Astrocyte (in vitro differentiated cells and primary cell): ENCODE data around the gene UBE2Q1. TPM values are rescaled to one million over a fixed set of nuclear protein-coding genes. Genes with fewer than 3 reads are reported as not detected.

Source experiments
- DNase-seq: peaks from one replicate; pipeline ENCODE4 v3.0.0-alpha.2; 2010; ENCODE audit warnings: low read depth
- FAIRE-seq: peaks from 2 replicates; lab custom pipeline; 2011; peaks lifted over from hg19 to GRCh38; lab: Jason Lieb, UNC
- H2AFZ ChIP-seq: 2 replicates; pipeline ENCODE4 v1.6.0; 2012; ENCODE audit warnings: low read depth, low read length, inconsistent platforms
- H3K27ac ChIP-seq: 2 replicates; pipeline ENCODE4 v1.5.1; 2011; ENCODE audit warnings: low read depth, low read length, inconsistent platforms
- H3K27me3 ChIP-seq: 2 replicates; pipeline ENCODE4 v1.6.0; 2011; ENCODE audit warnings: low read length, inconsistent platforms; ENCODE audit not compliant: insufficient read depth
- H3K36me3 ChIP-seq: 2 replicates; pipeline ENCODE4 v1.5.1; 2011; ENCODE audit warnings: low read length, inconsistent platforms; ENCODE audit not compliant: insufficient read depth
- H3K4me1 ChIP-seq: 2 replicates; pipeline ENCODE4 v1.5.1; 2011; ENCODE audit warnings: low read length, inconsistent platforms; ENCODE audit not compliant: insufficient read depth
- H3K4me2 ChIP-seq: 2 replicates; pipeline ENCODE4 v1.6.0; 2012; ENCODE audit warnings: low read length, inconsistent platforms
- H3K4me3 ChIP-seq: 2 replicates; pipeline ENCODE4 v1.5.1; 2011; ENCODE audit warnings: low read depth, mild to moderate bottlenecking, low read length, inconsistent platforms; ENCODE audit not compliant: insufficient read depth
- H3K79me2 ChIP-seq: 2 replicates; pipeline ENCODE4 v1.6.0; 2012; ENCODE audit warnings: mild to moderate bottlenecking, low read length, inconsistent platforms; ENCODE audit not compliant: insufficient read depth
- H3K9ac ChIP-seq: 2 replicates; pipeline ENCODE4 v1.6.0; 2012; ENCODE audit warnings: mild to moderate bottlenecking, low read length, inconsistent platforms
- H3K9me3 ChIP-seq: 2 replicates; pipeline ENCODE4 v1.5.1; 2012; ENCODE audit warnings: low read depth, mild to moderate bottlenecking, low read length, inconsistent platforms; ENCODE audit not compliant: insufficient read depth
- H4K20me1 ChIP-seq: 2 replicates; pipeline ENCODE4 v1.6.0; 2012; ENCODE audit warnings: low read length, inconsistent platforms; ENCODE audit not compliant: insufficient read depth
- H3K27ac Mint-ChIP-seq: one replicate; pipeline ENCODE4 v1.8.0; 2021; ENCODE audit warnings: mild to moderate bottlenecking, mixed read lengths; ENCODE audit not compliant: unreplicated experiment
- H3K27me3 Mint-ChIP-seq: one replicate; pipeline ENCODE4 v1.8.0; 2021; ENCODE audit warnings: low read depth, mixed read lengths; ENCODE audit not compliant: unreplicated experiment
- H3K36me3 Mint-ChIP-seq: one replicate; pipeline ENCODE4 v1.8.0; 2021; ENCODE audit warnings: low read depth, mixed read lengths; ENCODE audit not compliant: unreplicated experiment
- H3K4me1 Mint-ChIP-seq: one replicate; pipeline ENCODE4 v1.8.0; 2021; ENCODE audit warnings: low read depth, mixed read lengths; ENCODE audit not compliant: unreplicated experiment
- H3K4me3 Mint-ChIP-seq: one replicate; pipeline ENCODE4 v1.8.0; 2021; ENCODE audit warnings: mild to moderate bottlenecking, moderate library complexity, mixed read lengths; ENCODE audit not compliant: unreplicated experiment
- H3K9me3 Mint-ChIP-seq: one replicate; pipeline ENCODE4 v1.8.0; 2021; ENCODE audit warnings: mild to moderate bottlenecking, mixed read lengths; ENCODE audit not compliant: unreplicated experiment
- EZH2 ChIP-seq: IDR thresholded peaks from 2 replicates; pipeline ENCODE4 v1.6.1; 2012; ENCODE audit warnings: mild to moderate bottlenecking, low read length, inconsistent platforms; ENCODE audit not compliant: insufficient read depth
- total RNA-seq: library from RNA; stranded (reverse); gene quantifications from 2 replicates; pipeline ENCODE4 v1.2.1, GENCODE V29; 2021
- TF ChIP-seq, protein P1 (sequence below): IDR thresholded peaks from 2 replicates; pipeline ENCODE4 v1.5.1; 2011; ENCODE audit warnings: low read depth, mild to moderate bottlenecking, inconsistent platforms, low read length, moderate library complexity; ENCODE audit not compliant: insufficient read depth

Gene UBE2Q1
- total RNA-seq, 1 donor from 2014 or later: 85.4 TPM

DNA sequence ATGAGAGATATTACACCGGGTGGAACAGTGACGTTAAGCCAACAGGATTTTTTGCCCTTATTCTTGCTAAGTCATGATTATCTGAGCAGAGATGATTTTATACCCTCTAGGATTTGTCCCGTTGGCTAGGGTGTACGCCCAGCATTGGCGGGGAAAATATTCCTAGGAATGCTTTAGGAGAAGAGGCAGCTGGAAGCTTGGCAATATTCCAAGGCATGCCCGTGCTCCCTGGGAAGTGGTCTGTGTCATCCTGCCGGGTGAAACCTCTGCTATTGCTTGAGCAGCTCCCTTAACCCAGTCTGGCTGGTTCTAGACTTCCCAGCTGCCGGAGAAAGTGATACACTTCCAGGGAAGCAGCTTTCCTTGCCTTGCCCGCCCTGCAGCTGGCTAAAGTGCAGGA, 25.3 kb upstream of the UBE2Q1 start:
- H3K27me3 ChIP-seq: no peaks in the 10 kb centered on the region
- Mint-ChIP-seq H3K9me3 (no peaks in the 10 kb centered on the region), H3K4me3 (no peak overlapping the region), H3K27ac (peak overlapping the region; percentile 78), H3K4me1 (peaks cover 41% of the 10 kb centered on the region), H3K36me3 (peaks cover 60% of the 10 kb centered on the region), H3K27me3 (no peaks in the 10 kb centered on the region)
- DNase-seq (no peak), FAIRE-seq (no peak)
- no peak overlapping the region for H3K27ac ChIP-seq
- H2AFZ ChIP-seq: no peak overlapping the region
- no peaks in the 10 kb centered on the region for H3K4me1 ChIP-seq
- H3K79me2 ChIP-seq: no peaks in the 10 kb centered on the region
- H4K20me1 ChIP-seq: peaks cover 73% of the 10 kb centered on the region
- no peak overlapping the region for H3K9ac ChIP-seq
- H3K36me3 ChIP-seq: peaks cover 79% of the 10 kb centered on the region
- TF ChIP-seq, protein P1, sequence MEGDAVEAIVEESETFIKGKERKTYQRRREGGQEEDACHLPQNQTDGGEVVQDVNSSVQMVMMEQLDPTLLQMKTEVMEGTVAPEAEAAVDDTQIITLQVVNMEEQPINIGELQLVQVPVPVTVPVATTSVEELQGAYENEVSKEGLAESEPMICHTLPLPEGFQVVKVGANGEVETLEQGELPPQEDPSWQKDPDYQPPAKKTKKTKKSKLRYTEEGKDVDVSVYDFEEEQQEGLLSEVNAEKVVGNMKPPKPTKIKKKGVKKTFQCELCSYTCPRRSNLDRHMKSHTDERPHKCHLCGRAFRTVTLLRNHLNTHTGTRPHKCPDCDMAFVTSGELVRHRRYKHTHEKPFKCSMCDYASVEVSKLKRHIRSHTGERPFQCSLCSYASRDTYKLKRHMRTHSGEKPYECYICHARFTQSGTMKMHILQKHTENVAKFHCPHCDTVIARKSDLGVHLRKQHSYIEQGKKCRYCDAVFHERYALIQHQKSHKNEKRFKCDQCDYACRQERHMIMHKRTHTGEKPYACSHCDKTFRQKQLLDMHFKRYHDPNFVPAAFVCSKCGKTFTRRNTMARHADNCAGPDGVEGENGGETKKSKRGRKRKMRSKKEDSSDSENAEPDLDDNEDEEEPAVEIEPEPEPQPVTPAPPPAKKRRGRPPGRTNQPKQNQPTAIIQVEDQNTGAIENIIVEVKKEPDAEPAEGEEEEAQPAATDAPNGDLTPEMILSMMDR: no peak
- TF ChIP-seq EZH2: no peak
- H3K4me3 ChIP-seq: no peak overlapping the region
- H3K4me2 ChIP-seq: no peak overlapping the region
- no peaks in the 10 kb centered on the region for H3K9me3 ChIP-seq

DNA sequence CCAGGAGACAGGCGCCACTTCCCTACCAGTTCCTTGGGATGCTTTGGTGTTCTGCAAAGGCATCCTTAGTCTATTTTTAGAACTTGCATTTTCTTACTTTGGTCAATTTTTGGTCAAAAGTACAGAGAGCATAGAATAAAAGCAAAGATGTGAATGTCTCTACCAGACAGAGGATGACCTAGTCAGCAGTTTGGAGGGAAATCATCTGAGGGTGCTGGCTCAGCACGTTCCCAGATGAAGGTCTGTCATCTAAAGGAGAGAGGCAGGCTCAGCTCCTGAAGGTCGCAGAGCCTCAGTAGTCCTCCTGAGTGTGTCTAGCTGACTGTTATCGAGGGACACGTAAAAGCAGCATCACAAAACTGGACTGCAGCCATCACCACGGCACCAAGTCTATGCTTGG, 24.4 kb upstream of the UBE2Q1 start:
- Histone ChIP-seq H3K9ac (no peak overlapping the region), H3K9me3 (no peaks in the 10 kb centered on the region), H3K4me1 (no peaks in the 10 kb centered on the region), H3K79me2 (no peaks in the 10 kb centered on the region), H3K4me3 (no peak overlapping the region), H4K20me1 (peaks cover 70% of the 10 kb centered on the region), H3K36me3 (peaks cover 76% of the 10 kb centered on the region), H3K4me2 (no peak overlapping the region), H2AFZ (no peak overlapping the region), H3K27me3 (no peaks in the 10 kb centered on the region), H3K27ac (no peak overlapping the region)
- no peak overlapping the region for H3K4me3 Mint-ChIP-seq
- peaks cover 65% of the 10 kb centered on the region for H3K36me3 Mint-ChIP-seq
- no peak overlapping the region for H3K27ac Mint-ChIP-seq
- no peak for DNase-seq
- no peak for FAIRE-seq
- no peaks in the 10 kb centered on the region for H3K27me3 Mint-ChIP-seq
- H3K4me1 Mint-ChIP-seq: peaks cover 41% of the 10 kb centered on the region
- H3K9me3 Mint-ChIP-seq: no peaks in the 10 kb centered on the region
- TF ChIP-seq, protein P1: no peak
- no peak for TF ChIP-seq EZH2

DNA sequence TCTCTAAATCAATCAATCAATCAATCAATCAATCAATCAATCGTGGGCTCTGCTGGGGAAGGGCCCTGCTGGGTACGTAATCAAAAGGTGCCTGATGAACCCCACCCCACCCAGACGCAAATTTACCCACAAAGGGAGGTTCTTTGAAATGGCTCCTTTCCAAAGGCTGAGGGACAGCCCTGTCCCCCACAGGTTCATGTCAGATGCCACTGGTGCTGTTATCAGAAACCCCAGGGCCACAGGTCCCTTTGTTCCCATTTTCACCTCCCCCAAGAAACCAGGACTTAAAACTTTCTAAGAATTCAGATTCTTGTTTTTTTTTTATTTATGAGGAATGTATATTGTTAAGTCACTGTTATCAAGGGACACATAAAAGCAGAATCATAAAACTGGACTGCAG, 23.3 kb upstream of the UBE2Q1 start:
- TF ChIP-seq, protein P1: no peak
- no peak for TF ChIP-seq EZH2
- H3K36me3 ChIP-seq: peaks cover 65% of the 10 kb centered on the region
- H3K4me3 ChIP-seq: no peak overlapping the region
- H2AFZ ChIP-seq: no peak overlapping the region
- FAIRE-seq (no peak), DNase-seq (no peak)
- no peak overlapping the region for H3K4me2 ChIP-seq
- H3K4me1 ChIP-seq: no peaks in the 10 kb centered on the region
- Mint-ChIP-seq H3K9me3 (no peaks in the 10 kb centered on the region), H3K4me1 (peaks cover 41% of the 10 kb centered on the region), H3K4me3 (no peak overlapping the region), H3K27me3 (no peaks in the 10 kb centered on the region), H3K27ac (no peak overlapping the region), H3K36me3 (peaks cover 64% of the 10 kb centered on the region)
- H3K79me2 ChIP-seq: no peaks in the 10 kb centered on the region
- H3K27ac ChIP-seq: no peak overlapping the region
- H4K20me1 ChIP-seq: peaks cover 63% of the 10 kb centered on the region
- no peak overlapping the region for H3K9ac ChIP-seq
- no peaks in the 10 kb centered on the region for H3K9me3 ChIP-seq
- H3K27me3 ChIP-seq: no peaks in the 10 kb centered on the region
